Measurements from ENCODE around the gene ZFAND3.
"Not testable (repeated sequence)": the region's sequence is repeated elsewhere in the genome, so short reads cannot be mapped to it uniquely, and the experiment has no call there.

ZFAND3 gene

DNA sequence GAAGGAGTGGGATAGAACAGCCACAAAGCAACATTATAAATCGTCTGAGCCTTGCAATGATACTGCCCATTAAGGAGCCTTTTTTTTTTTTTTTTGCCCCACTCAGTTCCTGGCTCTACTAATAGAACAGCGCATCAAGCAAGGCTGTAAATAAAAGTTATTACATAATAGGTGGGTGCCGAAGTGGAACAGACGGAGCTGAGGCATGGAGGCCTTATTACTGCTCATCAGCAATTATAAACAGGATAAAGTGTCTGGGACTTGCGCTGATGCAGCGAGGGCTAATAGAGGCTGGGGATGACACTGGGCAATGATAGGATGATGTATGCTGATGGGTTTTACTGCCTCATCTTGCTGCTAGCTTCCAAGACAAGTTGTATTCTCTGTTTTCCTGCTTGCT lies 272.1 kb downstream of the ZFAND3 start:
- no peak for DNase-seq (ENCODE audit: low read depth)

DNA sequence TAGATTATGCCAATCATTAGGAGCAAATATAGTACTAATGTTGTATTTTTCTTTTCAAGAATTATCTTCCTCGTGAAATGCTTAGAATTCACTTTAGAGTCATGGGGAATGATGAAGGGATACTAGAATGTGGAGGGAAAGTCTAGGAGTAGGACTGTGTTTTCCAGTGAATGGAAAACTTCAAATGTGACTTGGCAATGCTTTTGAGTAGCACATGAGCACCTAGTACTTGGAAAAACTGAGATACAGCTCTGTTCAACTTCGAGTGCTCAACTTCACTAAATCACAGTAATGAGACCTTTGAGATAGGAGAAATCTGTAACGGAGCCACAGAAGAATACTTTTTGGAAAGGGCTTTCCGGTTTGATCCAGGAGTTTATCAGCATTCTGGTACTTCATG lies 272.9 kb downstream of the ZFAND3 start:
- no peak for DNase-seq (ENCODE audit: low read depth)

DNA sequence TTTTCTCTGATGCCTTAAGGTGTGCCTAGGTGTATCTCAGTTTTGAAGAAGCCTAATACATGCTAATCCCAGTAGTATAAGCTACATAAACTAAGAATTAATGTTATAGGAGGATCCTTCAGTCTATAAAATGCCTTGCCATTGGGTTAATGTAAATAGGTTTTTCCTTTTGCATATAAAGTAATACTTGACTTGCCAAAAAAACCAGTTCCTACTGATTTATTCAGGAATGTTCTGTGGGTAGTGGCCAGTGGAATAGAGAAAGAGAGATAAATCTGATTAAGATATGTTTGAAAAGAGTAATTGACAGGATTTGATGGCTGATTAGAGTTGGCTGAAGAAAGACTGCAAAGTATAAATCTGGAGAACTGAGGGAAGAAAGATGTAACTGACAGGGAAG lies 273.4 kb downstream of the ZFAND3 start:
- DNase-seq (ENCODE audit: low read depth) = no peak

- no peak for DNase-seq (ENCODE audit: low read depth)
Observed at GRCh38 chr6:38095054-38095453, 275.5 kb downstream of the ZFAND3 start.

- DNase-seq (ENCODE audit: low read depth) = no peak
Observed at GRCh38 chr6:38099221-38099620, 279.7 kb downstream of the ZFAND3 start.

- no peak for DNase-seq (ENCODE audit: low read depth)
Observed at GRCh38 chr6:38100380-38100779, 280.9 kb downstream of the ZFAND3 start.

- DNase-seq (ENCODE audit: low read depth) = no peak
Observed at GRCh38 chr6:38103921-38104320, 284.4 kb downstream of the ZFAND3 start.

GRCh38 chr6:38105066-38105465 lies 285.5 kb downstream of the ZFAND3 start:
- DNase-seq (ENCODE audit: low read depth) = no peak

- DNase-seq (ENCODE audit: low read depth) = no peak
Observed at GRCh38 chr6:38107073-38107472, 287.5 kb downstream of the ZFAND3 start.

GRCh38 chr6:38110481-38110971 lies 291.0 kb downstream of the ZFAND3 start:
- DNase-seq (ENCODE audit: low read depth) = no peak

- no peak for DNase-seq (ENCODE audit: low read depth)
Observed at GRCh38 chr6:38112181-38112580, 292.7 kb downstream of the ZFAND3 start.

- no peak for DNase-seq (ENCODE audit: low read depth)
Observed at GRCh38 chr6:38113825-38114576, 294.5 kb downstream of the ZFAND3 start.

DNA sequence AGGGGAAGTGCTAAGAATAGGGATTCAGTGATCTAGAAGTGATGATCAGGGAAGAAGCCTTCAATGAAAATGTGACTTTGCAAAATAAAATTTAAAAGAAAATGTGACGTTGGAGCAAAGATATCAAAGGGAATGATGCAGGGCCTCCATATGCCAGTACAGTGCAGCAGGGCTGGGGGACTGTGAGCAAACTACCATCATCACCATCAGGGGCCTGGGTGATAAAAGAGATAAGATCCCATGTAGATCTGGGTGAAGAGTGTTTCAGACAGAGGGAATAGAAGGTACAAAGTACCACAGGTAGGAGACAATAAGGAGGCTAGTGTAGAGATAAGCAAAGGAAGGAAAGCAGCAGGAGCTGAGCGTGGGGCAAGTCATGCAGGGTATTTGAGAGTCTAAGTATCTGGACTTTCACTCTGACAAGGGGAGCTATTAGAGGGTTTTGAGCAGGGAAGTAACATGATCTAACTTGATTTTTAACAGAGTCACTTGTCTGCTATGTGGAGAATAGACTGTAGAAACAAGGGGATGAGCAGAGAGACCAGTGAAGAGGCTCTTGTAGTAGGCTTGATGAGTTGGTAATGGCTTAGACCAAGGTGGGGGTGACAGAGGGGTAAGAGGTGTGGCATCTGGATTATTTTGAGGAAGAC lies 295.6 kb downstream of the ZFAND3 start:
- no peak for DNase-seq (ENCODE audit: low read depth)

DNA sequence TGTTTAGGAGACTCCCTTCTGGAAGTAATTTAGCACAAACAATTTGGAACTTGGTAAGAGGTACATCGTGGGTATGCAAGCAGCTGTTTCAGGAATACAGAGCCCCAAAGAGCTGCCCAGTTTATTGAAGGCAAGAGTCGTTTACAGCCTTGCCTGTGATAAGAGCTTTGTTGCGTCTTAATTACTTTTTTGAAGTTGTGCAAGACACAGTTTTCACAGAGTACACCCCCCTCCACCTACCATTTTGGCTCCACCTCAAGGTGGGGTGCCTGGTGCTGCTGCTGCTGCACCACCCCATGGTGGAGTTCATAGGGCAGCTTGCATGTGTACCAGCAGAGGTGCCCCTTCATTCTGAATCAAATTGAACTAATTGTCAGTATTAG lies 296.1 kb downstream of the ZFAND3 start:
- DNase-seq (ENCODE audit: low read depth) = no peak

DNA sequence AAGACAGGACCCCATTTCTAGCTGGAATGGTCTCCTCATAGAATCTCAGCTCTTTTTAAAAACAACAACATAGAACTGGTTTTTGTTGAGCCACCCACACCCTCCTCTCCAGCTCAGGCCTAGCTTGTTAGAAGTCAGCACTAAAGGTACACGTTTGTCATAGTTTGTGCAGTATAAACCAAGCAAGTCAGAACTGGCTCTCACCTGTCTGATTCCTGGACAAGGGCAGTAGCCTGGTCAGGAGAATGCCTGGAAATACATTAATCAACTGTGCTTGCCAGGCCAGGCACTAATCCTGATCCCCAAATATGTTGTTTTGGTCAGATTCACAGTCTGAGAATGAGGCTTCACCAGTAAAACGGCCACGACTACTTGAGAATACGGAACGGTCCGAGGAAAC lies 296.7 kb downstream of the ZFAND3 start:
- no peak for DNase-seq (ENCODE audit: low read depth)

- no peak for DNase-seq (ENCODE audit: low read depth)
Observed at GRCh38 chr6:38117281-38117680, 297.8 kb downstream of the ZFAND3 start.

DNA sequence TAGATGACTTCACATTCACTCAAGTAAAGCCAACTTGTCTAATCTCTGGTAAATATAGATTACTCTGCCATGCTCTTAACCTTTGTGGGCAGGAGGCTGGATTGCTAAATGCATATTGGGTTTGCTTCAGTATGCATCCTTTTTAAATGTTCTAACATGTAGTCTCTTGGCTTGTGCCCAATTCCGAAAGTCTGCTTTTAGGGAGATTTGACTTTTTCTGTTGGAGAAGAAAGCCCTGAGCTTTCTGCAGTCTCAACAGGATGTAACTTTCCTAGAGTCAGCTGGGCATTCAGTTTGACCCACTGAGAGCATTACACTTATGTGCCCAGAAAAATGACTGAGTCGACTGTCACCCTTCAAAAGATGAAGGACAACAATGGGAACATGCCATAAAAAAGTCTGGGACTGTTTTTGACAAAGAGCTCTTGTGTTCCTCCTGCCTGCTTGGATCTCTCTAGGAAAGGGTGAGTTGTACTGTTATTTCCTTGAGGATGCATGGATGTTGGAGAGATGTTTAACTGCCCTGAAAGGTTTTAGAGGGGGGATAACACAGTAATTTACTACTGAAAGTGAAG lies 299.4 kb downstream of the ZFAND3 start:
- DNase-seq (ENCODE audit: low read depth) = no peak

GRCh38 chr6:38119516-38119915 lies 300.0 kb downstream of the ZFAND3 start:
- no peak for DNase-seq (ENCODE audit: low read depth)

- DNase-seq (ENCODE audit: low read depth) = not testable (repeated sequence)
Observed at GRCh38 chr6:38124224-38124926, 304.8 kb downstream of the ZFAND3 start.

DNA sequence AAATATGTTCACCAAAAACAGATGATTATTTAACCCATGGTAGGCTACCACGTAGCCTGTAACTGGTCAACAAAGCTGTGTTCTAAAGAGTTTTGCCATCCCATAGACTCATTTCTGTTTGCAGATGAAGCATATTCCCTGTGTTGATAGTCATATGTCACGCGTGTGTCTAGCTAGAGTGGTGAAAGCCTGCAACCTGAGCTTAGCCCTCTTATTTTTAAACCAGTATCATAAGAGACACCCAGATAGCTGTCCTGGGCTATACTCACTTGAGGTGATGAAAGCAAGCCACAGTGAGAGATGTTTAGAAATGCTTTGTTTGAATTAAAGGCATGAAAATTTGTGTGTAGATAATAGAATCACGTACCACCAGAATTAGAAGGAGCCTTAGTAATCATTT lies 307.8 kb downstream of the ZFAND3 start:
- DNase-seq (ENCODE audit: low read depth) = no peak

DNA sequence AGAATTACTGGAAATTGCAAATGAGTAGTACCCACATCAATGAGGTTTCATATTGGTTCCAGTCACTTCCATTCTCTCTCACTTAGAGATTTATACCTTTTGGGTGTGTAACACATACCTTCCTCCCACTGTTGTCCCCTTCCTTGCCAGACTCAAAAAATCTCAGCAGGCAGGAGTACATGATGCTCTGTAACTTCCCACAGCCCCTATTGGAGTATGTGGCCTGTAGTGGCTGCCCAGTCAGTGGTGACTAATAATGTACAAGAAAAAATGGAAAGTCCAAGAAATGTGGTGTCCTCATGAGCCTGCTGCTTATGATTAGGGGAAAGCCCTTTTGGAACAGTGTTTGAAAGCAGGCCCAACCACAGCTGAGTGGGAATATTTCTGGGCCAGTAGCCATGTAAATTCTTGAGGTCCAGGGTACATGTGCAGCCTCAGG lies 312.0 kb downstream of the ZFAND3 start:
- DNase-seq (ENCODE audit: low read depth) = no peak

- no peak for DNase-seq (ENCODE audit: low read depth)
Observed at GRCh38 chr6:38133932-38134703, 314.6 kb downstream of the ZFAND3 start.
